ENCODE results near the gene HTT.

Gene HTT

DNA sequence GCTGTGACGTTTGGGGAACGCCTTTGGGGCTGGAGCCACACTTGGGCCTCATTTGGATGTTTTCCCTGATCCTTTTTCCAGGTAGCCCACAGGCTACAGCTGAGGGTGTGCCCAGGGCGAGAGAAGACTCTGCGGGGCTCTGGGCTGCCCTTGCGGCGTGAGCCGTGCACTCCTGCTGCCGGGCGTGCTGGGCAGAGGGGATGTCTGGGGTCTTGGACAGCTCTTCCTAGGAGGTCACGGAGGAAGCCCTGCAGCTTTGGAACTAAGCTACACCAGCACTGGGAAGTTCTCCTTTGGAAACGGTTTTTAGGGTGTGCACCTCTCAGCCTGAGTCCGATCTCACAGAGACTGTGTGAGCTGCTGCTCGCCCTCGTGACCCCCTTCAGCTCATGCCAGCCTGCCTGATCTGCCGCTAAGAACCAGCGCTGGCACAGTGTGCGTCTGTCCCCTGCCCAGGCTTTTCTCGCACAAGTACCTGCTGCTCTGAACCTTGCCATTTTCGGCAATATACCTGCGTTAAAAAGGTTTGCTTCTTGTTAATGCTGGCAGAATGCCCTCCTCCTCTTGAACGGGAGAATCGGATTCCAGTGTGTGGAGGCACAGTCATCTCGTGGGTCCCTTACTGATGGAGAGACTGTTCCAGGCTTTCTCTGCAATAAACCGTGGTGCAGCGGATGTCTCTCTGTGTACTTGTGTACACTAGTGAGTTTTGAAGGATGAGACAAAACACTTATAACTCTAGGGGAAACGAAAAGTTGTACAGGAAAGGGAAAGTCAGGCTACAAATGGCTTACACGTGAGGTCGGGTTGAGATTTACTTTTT is 188.8 kb downstream of the HTT start:
- H2AFZ ChIP-seq (ENCODE audit: low read length): no peak overlapping the region
- no peaks in the 10 kb centered on the region for H3K27me3 ChIP-seq (ENCODE audit: insufficient read depth, low read length, poor library complexity, severe bottlenecking)
- H4K20me1 ChIP-seq (ENCODE audit: insufficient read depth, low read length, poor library complexity, severe bottlenecking): no peaks in the 10 kb centered on the region
- no peaks in the 10 kb centered on the region for H3K4me1 ChIP-seq (ENCODE audit: insufficient read depth, low read length, poor library complexity, severe bottlenecking)
- H3K4me3 ChIP-seq (ENCODE audit: low read length, poor library complexity, severe bottlenecking): no peak overlapping the region
- no peaks in the 10 kb centered on the region for H3K9me2 ChIP-seq (replicated peaks; ENCODE audit: low read depth, low read length)
- TF ChIP-seq, protein P1, sequence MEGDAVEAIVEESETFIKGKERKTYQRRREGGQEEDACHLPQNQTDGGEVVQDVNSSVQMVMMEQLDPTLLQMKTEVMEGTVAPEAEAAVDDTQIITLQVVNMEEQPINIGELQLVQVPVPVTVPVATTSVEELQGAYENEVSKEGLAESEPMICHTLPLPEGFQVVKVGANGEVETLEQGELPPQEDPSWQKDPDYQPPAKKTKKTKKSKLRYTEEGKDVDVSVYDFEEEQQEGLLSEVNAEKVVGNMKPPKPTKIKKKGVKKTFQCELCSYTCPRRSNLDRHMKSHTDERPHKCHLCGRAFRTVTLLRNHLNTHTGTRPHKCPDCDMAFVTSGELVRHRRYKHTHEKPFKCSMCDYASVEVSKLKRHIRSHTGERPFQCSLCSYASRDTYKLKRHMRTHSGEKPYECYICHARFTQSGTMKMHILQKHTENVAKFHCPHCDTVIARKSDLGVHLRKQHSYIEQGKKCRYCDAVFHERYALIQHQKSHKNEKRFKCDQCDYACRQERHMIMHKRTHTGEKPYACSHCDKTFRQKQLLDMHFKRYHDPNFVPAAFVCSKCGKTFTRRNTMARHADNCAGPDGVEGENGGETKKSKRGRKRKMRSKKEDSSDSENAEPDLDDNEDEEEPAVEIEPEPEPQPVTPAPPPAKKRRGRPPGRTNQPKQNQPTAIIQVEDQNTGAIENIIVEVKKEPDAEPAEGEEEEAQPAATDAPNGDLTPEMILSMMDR (conservative IDR thresholded peaks at IDR 0.05; ENCODE audit: low read length): no peak
- TF ChIP-seq EZH2phosphoT487 (IDR thresholded peaks at IDR 0.05; ENCODE audit: borderline replicate concordance): no peak
- H3K4me2 ChIP-seq (ENCODE audit: low read depth, low read length, poor library complexity, severe bottlenecking): no peak overlapping the region
- H3K79me2 ChIP-seq (ENCODE audit: insufficient read depth, low read length): no peaks in the 10 kb centered on the region
- H3F3A ChIP-seq (ENCODE audit: low read depth): no peaks in the 10 kb centered on the region
- H3K9ac ChIP-seq (ENCODE audit: low read depth, low read length, poor library complexity, severe bottlenecking): no peak overlapping the region
- no peaks in the 10 kb centered on the region for H3K9me3 ChIP-seq (ENCODE audit: insufficient read depth, low read depth, low read length)
- H3K36me3 ChIP-seq (ENCODE audit: insufficient read depth, low read length): no peaks in the 10 kb centered on the region

DNA sequence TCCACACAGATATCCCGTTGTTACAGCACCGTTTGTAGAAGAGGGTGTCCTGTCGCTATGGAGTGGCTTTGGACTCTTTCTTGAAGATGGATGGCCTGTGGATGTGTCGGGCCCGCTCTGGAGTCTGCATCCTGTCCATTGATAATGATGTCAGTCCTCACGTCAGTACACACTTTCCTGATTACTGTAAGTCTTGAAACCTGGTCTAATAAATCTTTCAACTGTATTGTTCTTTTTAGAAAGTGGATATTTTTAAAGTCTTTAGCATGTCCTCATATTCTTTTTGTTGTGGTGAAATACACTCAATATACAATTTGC is 189.4 kb downstream of the HTT start:
- H3K4me2 ChIP-seq (ENCODE audit: low read depth, low read length, poor library complexity, severe bottlenecking): no peak overlapping the region

DNA sequence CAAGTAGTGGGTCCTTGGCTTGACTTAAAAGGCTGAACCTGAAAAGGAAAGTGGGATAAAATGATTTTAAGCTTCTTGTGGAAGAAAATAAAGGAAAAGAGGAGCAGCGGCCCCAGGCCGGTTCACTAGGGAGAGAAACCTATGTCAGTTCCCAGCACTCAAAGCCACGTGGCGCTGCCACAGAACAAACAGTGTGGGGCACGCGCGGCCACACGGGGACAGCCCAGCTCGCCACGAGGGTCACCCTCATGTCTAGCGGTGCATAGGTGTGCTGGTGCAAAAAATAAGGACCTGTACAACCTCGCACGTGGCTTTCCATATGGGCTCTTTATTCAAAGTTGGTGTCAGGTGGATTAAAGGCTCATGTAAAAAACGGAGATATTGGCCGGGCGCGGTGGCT is 191.6 kb downstream of the HTT start:
- Histone ChIP-seq H4K20me1 (ENCODE audit: insufficient read depth, low read length, poor library complexity, severe bottlenecking) (no peaks in the 10 kb centered on the region), H3K79me2 (ENCODE audit: insufficient read depth, low read length) (no peaks in the 10 kb centered on the region), H3K4me3 (ENCODE audit: low read length, poor library complexity, severe bottlenecking) (no peak overlapping the region), H3K27me3 (ENCODE audit: insufficient read depth, low read length, poor library complexity, severe bottlenecking) (no peaks in the 10 kb centered on the region), H2AFZ (ENCODE audit: low read length) (no peak overlapping the region), H3K36me3 (ENCODE audit: insufficient read depth, low read length) (no peaks in the 10 kb centered on the region), H3K4me1 (ENCODE audit: insufficient read depth, low read length, poor library complexity, severe bottlenecking) (no peaks in the 10 kb centered on the region), H3K9me2 (replicated peaks; ENCODE audit: low read depth, low read length) (no peaks in the 10 kb centered on the region), H3F3A (ENCODE audit: low read depth) (no peaks in the 10 kb centered on the region), H3K9me3 (ENCODE audit: insufficient read depth, low read depth, low read length) (no peaks in the 10 kb centered on the region), H3K9ac (ENCODE audit: low read depth, low read length, poor library complexity, severe bottlenecking) (no peak overlapping the region), H3K4me2 (ENCODE audit: low read depth, low read length, poor library complexity, severe bottlenecking) (no peak overlapping the region)
- no peak for TF ChIP-seq EZH2phosphoT487 (IDR thresholded peaks at IDR 0.05; ENCODE audit: borderline replicate concordance)
- TF ChIP-seq, protein P1 (conservative IDR thresholded peaks at IDR 0.05; ENCODE audit: low read length): no peak

More for the DNA sequence above, 189.4 kb downstream of the HTT start:
- no peaks in the 10 kb centered on the region for H3K36me3 ChIP-seq (ENCODE audit: insufficient read depth, low read length)
- no peaks in the 10 kb centered on the region for H3K79me2 ChIP-seq (ENCODE audit: insufficient read depth, low read length)
- H3K4me1 ChIP-seq (ENCODE audit: insufficient read depth, low read length, poor library complexity, severe bottlenecking): no peaks in the 10 kb centered on the region
- H3K4me3 ChIP-seq (ENCODE audit: low read length, poor library complexity, severe bottlenecking): no peak overlapping the region
- H3K9ac ChIP-seq (ENCODE audit: low read depth, low read length, poor library complexity, severe bottlenecking): no peak overlapping the region
- no peak overlapping the region for H2AFZ ChIP-seq (ENCODE audit: low read length)
- TF ChIP-seq, protein P1 (conservative IDR thresholded peaks at IDR 0.05; ENCODE audit: low read length): no peak
- no peak for TF ChIP-seq EZH2phosphoT487 (IDR thresholded peaks at IDR 0.05; ENCODE audit: borderline replicate concordance)
- H3K27me3 ChIP-seq (ENCODE audit: insufficient read depth, low read length, poor library complexity, severe bottlenecking): no peaks in the 10 kb centered on the region
- no peaks in the 10 kb centered on the region for H4K20me1 ChIP-seq (ENCODE audit: insufficient read depth, low read length, poor library complexity, severe bottlenecking)
- H3K9me3 ChIP-seq (ENCODE audit: insufficient read depth, low read depth, low read length): no peaks in the 10 kb centered on the region
- H3F3A ChIP-seq (ENCODE audit: low read depth): no peaks in the 10 kb centered on the region
- H3K9me2 ChIP-seq (replicated peaks; ENCODE audit: low read depth, low read length): no peaks in the 10 kb centered on the region

Measured in Loucy (cell line).